HepG2 (cell line): ENCODE results near the gene CCDC157. TPM values are rescaled to one million over a fixed set of nuclear protein-coding genes. Genes with fewer than 3 reads are reported as not detected.

Experiments
- ATAC-seq: fragments of 200-7000 bp; cut with Tn5 transposase; 3 replicates; pipeline ENCODE4 v1.9.1; 2020; ENCODE audit warnings: mild to moderate bottlenecking, moderate library complexity
- BruUV-seq: library from RNA; stranded (reverse); fragments of 400-500 nt; replicated peaks from 2 replicates; lab custom pipeline; 2021; lab: Mats Ljungman, UMichigan
- CTCF ChIA-PET: fragments of 300-600 bp; formaldehyde crosslinking; extraction: SDS; loops from one replicate; lab custom pipeline; 2021; ENCODE audit warnings: low total read pairs, inconsistent platforms, low intra/inter-chr PET ratio; lab: Yijun Ruan, JAX
- POLR2A ChIA-PET: fragments of 350-600 bp; sonication (Branson Sonifier 250); formaldehyde crosslinking; loops from one replicate; lab custom pipeline; 2020; ENCODE audit warnings: antibody characterized with exemption, inconsistent platforms; lab: Yijun Ruan, JAX
- DNase-seq: peaks from one replicate; pipeline ENCODE4 v3.0.0-alpha.2; 2015; ENCODE audit warnings: low spot score
- FAIRE-seq: peaks from 3 replicates; lab custom pipeline; 2011; peaks lifted over from hg19 to GRCh38; lab: Jason Lieb, UNC
- H2AFZ ChIP-seq: one replicate; pipeline ENCODE4 v1.6.1; 2011; ENCODE audit warnings: low read length, inconsistent platforms
- H3K27ac ChIP-seq: fragments of 300-600 bp; 3 replicates; pipeline ENCODE4 v1.8.0; 2011; ENCODE audit warnings: mixed run types, mild to moderate bottlenecking, mixed read lengths, low read length, inconsistent platforms; ENCODE audit not compliant: insufficient read depth; ENCODE audit errors: extremely low read length
- H3K27me3 ChIP-seq, 2 experiments: fragments of 200-600 bp in 1 of 2; 2 replicates in 1 of 2; 3 replicates in 1 of 2; pipeline versions ENCODE4 v1.6.0 to v1.8.0; 2011; ENCODE audit warnings: low read length in 2 of 2, mild to moderate bottlenecking in 2 of 2, moderate library complexity in 2 of 2, inconsistent platforms in 1 of 2; ENCODE audit not compliant: insufficient read depth in 2 of 2, control insufficient read depth in 1 of 2
- H3K36me3 ChIP-seq, 2 experiments: fragments of 200-600 bp in 1 of 2; replicated peaks in 1 of 2; 2 replicates in 1 of 2; 3 replicates in 1 of 2; pipeline versions ENCODE4 v1.5.1 to v1.8.0; 2011; ENCODE audit warnings: low read length in 2 of 2, inconsistent platforms in 1 of 2; ENCODE audit not compliant: insufficient read depth in 2 of 2, control insufficient read depth in 1 of 2
- H3K4me1 ChIP-seq: 2 replicates; pipeline ENCODE4 v1.5.1; 2012; ENCODE audit warnings: low read length, inconsistent platforms; ENCODE audit not compliant: insufficient read depth
- H3K4me2 ChIP-seq: 2 replicates; pipeline ENCODE4 v1.6.0; 2011; ENCODE audit warnings: low read depth, low read length, inconsistent platforms
- H3K4me3 ChIP-seq, 3 experiments: fragments of 200-600 bp in 1 of 3; sonication (generic), shearing (Covaris generic) in 1 of 3; replicated peaks in 1 of 3; 2 replicates each; pipeline ENCODE4 v1.5.1; 2011 to 2016; ENCODE audit warnings: low read length in 3 of 3, inconsistent platforms in 2 of 3, low read depth in 2 of 3, mild to moderate bottlenecking in 2 of 3, control low read depth in 1 of 3, mixed read lengths in 1 of 3; ENCODE audit not compliant: insufficient read depth in 1 of 3
- H3K79me2 ChIP-seq: one replicate; pipeline ENCODE4 v1.6.1; 2011; ENCODE audit warnings: low read length, inconsistent platforms; ENCODE audit not compliant: insufficient read depth
- H3K9ac ChIP-seq: 2 replicates; pipeline ENCODE4 v1.6.0; 2011; ENCODE audit warnings: mild to moderate bottlenecking, low read depth, low read length, inconsistent platforms; ENCODE audit not compliant: insufficient read depth
- H3K9me3 ChIP-seq: 2 replicates; pipeline ENCODE4 v1.5.1; 2012; ENCODE audit warnings: mild to moderate bottlenecking, low read length
- H4K20me1 ChIP-seq: 2 replicates; pipeline ENCODE4 v1.6.0; 2011; ENCODE audit warnings: inconsistent platforms, mild to moderate bottlenecking, low read length, moderate library complexity; ENCODE audit not compliant: insufficient read depth
- FOXP1 ChIP-seq, 2 experiments: fragments of 450-650 bp in 1 of 2; IDR thresholded peaks; 2 replicates each; pipeline ENCODE4 v1.6.1; 2017 to 2018; ENCODE audit warnings: antibody characterized with exemption in 1 of 2
- HNRNPK ChIP-seq: fragments of 200-400 bp; formaldehyde crosslinking; IDR thresholded peaks from 2 replicates; pipeline ENCODE4 v1.6.1; 2018; ENCODE audit warnings: low read length, low read depth, moderate library complexity, mild to moderate bottlenecking; ENCODE audit not compliant: poor library complexity, severe bottlenecking
- SALL1 ChIP-seq: sonication (generic); formaldehyde crosslinking; IDR thresholded peaks from 2 replicates; pipeline ENCODE4 v1.8.0; 2022; ENCODE audit warnings: mild to moderate bottlenecking, missing genetic modification reagents
- SRSF1 ChIP-seq: fragments of 200-400 bp; formaldehyde crosslinking; optimal IDR thresholded peaks from 2 replicates; pipeline ENCODE3; 2017; ENCODE audit warnings: mild to moderate bottlenecking, low read depth, low read length, moderate library complexity
- TEAD2 ChIP-seq: sonication (generic); formaldehyde crosslinking; IDR thresholded peaks from 2 replicates; pipeline ENCODE4 v1.9.0; 2021; ENCODE audit warnings: missing genetic modification reagents
- TOE1 ChIP-seq: sonication (generic); formaldehyde crosslinking; IDR thresholded peaks from 2 replicates; pipeline ENCODE4 v1.4.0; 2020; ENCODE audit warnings: mild to moderate bottlenecking, missing genetic modification reagents
- ZNF496 ChIP-seq: sonication (generic); formaldehyde crosslinking; IDR thresholded peaks from 2 replicates; pipeline ENCODE4 v1.8.1; 2023; ENCODE audit warnings: mild to moderate bottlenecking, moderate library complexity, missing genetic modification reagents; ENCODE audit not compliant: insufficient replicate concordance
- ZNF652 ChIP-seq: IDR thresholded peaks from 2 replicates; pipeline ENCODE4 v1.6.1; 2016; ENCODE audit warnings: low read depth, borderline replicate concordance
- ZNF704 ChIP-seq: sonication (generic); formaldehyde crosslinking; IDR thresholded peaks from 2 replicates; pipeline ENCODE4 v1.8.1; 2023; ENCODE audit warnings: mild to moderate bottlenecking, inconsistent platforms, moderate library complexity, missing genetic modification reagents, borderline replicate concordance
- ZNF737 ChIP-seq: sonication (generic); formaldehyde crosslinking; IDR thresholded peaks from 2 replicates; pipeline ENCODE4 v1.5.0; 2020; ENCODE audit warnings: missing genetic modification reagents, mild to moderate bottlenecking, borderline replicate concordance
- ZNF790 ChIP-seq: sonication (generic); formaldehyde crosslinking; IDR thresholded peaks from 2 replicates; pipeline ENCODE4 v1.8.0; 2022; ENCODE audit warnings: missing genetic modification reagents, mild to moderate bottlenecking, borderline replicate concordance
- WGBS: methylation state at CpG from one replicate; pipeline ENCODE4 v1.1.6; 2017; ENCODE audit warnings: low lambda C conversion rate; 5-methylcytosine and 5-hydroxymethylcytosine counted together
- in situ Hi-C: cut with HindIII; loops from 2 replicates; pipeline ENCODE4 v1.10.0; 2017; ENCODE audit warnings: low pct_unique_long_range_greater_than_20kb; ENCODE audit not compliant: extremely low pct_ligation_motif_present
- intact Hi-C: fragments of 100-400 bp; cut with micrococcal nuclease; formaldehyde crosslinking; loops from one replicate; pipeline ENCODE4 v1.10.0; 2022; ENCODE audit not compliant: unreplicated experiment
- polyA plus RNA-seq, 8 experiments: library from polyadenylated mRNA; depleted of rRNA in 3 of 8; stranded (reverse) in 7 of 8; unstranded in 1 of 8; fragments of >200 nt; fragmentation: Illumina TruSeq in 4 of 8; extraction: Trizol in 4 of 8; gene quantifications; 2 replicates each; pipeline versions ENCODE4 v1.2.1 to v1.2.3, GENCODE V29; 2011 to 2016; ENCODE audit warnings: low read depth in 4 of 8, missing spikeins in 1 of 8, mixed read lengths in 1 of 8; ENCODE audit not compliant: insufficient read depth in 1 of 8
- total RNA-seq, 5 experiments: library from RNA; depleted of rRNA; stranded (reverse); fragments of >200 nt; fragmentation: Illumina TruSeq; extraction: Trizol; gene quantifications; 2 replicates each; pipeline ENCODE4 v1.2.3, GENCODE V29; 2016; ENCODE audit warnings: low read depth in 1 of 5
- TF ChIP-seq, protein P1 (sequence below): sonication (generic); formaldehyde crosslinking; IDR thresholded peaks from 2 replicates; pipeline ENCODE4 v1.4.0; 2020; ENCODE audit warnings: missing genetic modification reagents
- TF ChIP-seq, protein P2 (sequence below): sonication (generic); formaldehyde crosslinking; IDR thresholded peaks from 2 replicates; pipeline ENCODE4 v1.4.0; 2020; ENCODE audit warnings: missing genetic modification reagents, borderline replicate concordance

CCDC157 gene
- total and polyA plus RNA-seq, 2 of the 13 experiments (the other 11 are each of a cell fraction or from before 2014, with no cell fraction given): 1.4 to 1.6 TPM

DNA sequence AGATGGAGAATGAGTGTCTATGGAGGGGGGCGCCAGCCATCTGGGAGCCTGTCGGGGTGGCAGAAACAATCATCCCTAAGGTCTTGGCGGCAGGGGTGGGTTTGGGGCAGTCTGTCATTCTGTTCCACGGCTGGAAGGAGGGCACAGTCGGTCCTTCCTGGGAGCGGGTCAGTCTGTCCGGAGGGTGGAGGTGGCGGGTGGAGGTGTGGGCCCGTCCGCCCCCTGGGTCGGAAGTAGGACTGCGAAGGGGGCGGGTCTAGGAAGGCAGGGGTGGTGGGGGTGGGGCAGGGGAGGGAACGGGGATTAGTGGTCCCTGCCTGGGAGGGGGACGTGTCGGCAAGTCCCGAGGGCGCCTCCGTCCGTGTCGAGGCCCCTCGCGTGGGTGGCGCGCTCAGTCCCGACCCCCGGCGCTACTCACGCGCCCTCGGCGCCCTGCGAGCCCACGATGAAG, 30.5 kb upstream of the CCDC157 start:
- peak overlapping the region; percentile 70 for H3K4me2 ChIP-seq
- DNase-seq (no peak), ATAC-seq (peak; percentile 27), FAIRE-seq (no peak)
- in situ Hi-C loops (no loop called here), intact Hi-C loops (loop anchor here (2.0 kb wide), 1 partner anchor 37 kb away; the partner anchor contains the start of gene CASTOR1)
- no TSS peak for BruUV-seq
- H3K9me3 ChIP-seq: no peaks in the 10 kb centered on the region
- 2% methylated on average over 8 of the region's 34 CpGs for WGBS
- peak overlapping the region; percentile 46 for H3K27ac ChIP-seq
- H3K4me1 ChIP-seq: peaks cover 39% of the 10 kb centered on the region
- peak overlapping the region; percentile 69 to 95 (median 89) for H3K4me3 ChIP-seq
- ChIA-PET POLR2A (interaction anchor here (0.8 to 3.6 kb wide), 11 partner anchors 8 to 560 kb away, joined by 3 to 39 read pairs (median 7); partner anchors contain the start of genes CASTOR1, CCDC157, RNF215 and SF3A1), CTCF (interaction anchor here (2.2 kb wide), 1 partner anchor 39 kb away, joined by 13 read pairs; no protein-coding TSS in a partner anchor)
- no peaks in the 10 kb centered on the region for H4K20me1 ChIP-seq
- H3K9ac ChIP-seq: peak overlapping the region; percentile 77
- no peaks in the 10 kb centered on the region; a peak in 1 of 5 replicates for H3K27me3 ChIP-seq
- peaks cover 0 to 4% of the 10 kb centered on the region in 2 experiments; a peak in 2 of 5 replicates for H3K36me3 ChIP-seq
- no peaks in the 10 kb centered on the region for H3K79me2 ChIP-seq
- no peak overlapping the region for H2AFZ ChIP-seq
- TF ChIP-seq TEAD2 (CRISPR knock-in tag): no peak
- no peak for TF ChIP-seq ZNF704 (CRISPR knock-in tag)
- TF ChIP-seq HNRNPK: peak; percentile 85
- no peak for TF ChIP-seq ZNF737 (CRISPR knock-in tag)
- TF ChIP-seq ZNF496 (CRISPR knock-in tag): no peak
- TF ChIP-seq, protein P1, sequence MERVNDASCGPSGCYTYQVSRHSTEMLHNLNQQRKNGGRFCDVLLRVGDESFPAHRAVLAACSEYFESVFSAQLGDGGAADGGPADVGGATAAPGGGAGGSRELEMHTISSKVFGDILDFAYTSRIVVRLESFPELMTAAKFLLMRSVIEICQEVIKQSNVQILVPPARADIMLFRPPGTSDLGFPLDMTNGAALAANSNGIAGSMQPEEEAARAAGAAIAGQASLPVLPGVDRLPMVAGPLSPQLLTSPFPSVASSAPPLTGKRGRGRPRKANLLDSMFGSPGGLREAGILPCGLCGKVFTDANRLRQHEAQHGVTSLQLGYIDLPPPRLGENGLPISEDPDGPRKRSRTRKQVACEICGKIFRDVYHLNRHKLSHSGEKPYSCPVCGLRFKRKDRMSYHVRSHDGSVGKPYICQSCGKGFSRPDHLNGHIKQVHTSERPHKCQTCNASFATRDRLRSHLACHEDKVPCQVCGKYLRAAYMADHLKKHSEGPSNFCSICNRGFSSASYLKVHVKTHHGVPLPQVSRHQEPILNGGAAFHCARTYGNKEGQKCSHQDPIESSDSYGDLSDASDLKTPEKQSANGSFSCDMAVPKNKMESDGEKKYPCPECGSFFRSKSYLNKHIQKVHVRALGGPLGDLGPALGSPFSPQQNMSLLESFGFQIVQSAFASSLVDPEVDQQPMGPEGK (CRISPR knock-in tag): 0 out of 2 replicates have a peak, but pooled peaks have one; percentile 19
- no peak for TF ChIP-seq ZNF790 (CRISPR knock-in tag)
- TF ChIP-seq TOE1 (CRISPR knock-in tag): no peak
- TF ChIP-seq ZNF652 (CRISPR knock-in tag): no peak
- no peak for TF ChIP-seq FOXP1 (IDR thresholded peaks at IDR 0.05)
- TF ChIP-seq FOXP1 (CRISPR knock-in tag; IDR thresholded peaks at IDR 0.05): no peak
- TF ChIP-seq SALL1 (CRISPR knock-in tag): no peak; the same call in 1 of the 2 replicates
- TF ChIP-seq, protein P2, sequence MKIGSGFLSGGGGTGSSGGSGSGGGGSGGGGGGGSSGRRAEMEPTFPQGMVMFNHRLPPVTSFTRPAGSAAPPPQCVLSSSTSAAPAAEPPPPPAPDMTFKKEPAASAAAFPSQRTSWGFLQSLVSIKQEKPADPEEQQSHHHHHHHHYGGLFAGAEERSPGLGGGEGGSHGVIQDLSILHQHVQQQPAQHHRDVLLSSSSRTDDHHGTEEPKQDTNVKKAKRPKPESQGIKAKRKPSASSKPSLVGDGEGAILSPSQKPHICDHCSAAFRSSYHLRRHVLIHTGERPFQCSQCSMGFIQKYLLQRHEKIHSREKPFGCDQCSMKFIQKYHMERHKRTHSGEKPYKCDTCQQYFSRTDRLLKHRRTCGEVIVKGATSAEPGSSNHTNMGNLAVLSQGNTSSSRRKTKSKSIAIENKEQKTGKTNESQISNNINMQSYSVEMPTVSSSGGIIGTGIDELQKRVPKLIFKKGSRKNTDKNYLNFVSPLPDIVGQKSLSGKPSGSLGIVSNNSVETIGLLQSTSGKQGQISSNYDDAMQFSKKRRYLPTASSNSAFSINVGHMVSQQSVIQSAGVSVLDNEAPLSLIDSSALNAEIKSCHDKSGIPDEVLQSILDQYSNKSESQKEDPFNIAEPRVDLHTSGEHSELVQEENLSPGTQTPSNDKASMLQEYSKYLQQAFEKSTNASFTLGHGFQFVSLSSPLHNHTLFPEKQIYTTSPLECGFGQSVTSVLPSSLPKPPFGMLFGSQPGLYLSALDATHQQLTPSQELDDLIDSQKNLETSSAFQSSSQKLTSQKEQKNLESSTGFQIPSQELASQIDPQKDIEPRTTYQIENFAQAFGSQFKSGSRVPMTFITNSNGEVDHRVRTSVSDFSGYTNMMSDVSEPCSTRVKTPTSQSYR (CRISPR knock-in tag): peak; percentile 61; the same call in 1 of the 2 replicates
- TF ChIP-seq SRSF1: peak; percentile 5
